DMS53 treated with DMSO at 0.1 percent for 48 hours (cell line): ENCODE measurements around the gene HUS1B.
"Not testable (repeated sequence)": the region's sequence is repeated elsewhere in the genome, so short reads cannot be mapped to it uniquely, and the experiment has no call there.

Source experiments
- DNase-seq: peaks from one replicate; lab custom pipeline; 2025; ENCODE audit not compliant: unreplicated experiment; lab: John Stamatoyannopoulos, UW

HUS1B gene

DNA sequence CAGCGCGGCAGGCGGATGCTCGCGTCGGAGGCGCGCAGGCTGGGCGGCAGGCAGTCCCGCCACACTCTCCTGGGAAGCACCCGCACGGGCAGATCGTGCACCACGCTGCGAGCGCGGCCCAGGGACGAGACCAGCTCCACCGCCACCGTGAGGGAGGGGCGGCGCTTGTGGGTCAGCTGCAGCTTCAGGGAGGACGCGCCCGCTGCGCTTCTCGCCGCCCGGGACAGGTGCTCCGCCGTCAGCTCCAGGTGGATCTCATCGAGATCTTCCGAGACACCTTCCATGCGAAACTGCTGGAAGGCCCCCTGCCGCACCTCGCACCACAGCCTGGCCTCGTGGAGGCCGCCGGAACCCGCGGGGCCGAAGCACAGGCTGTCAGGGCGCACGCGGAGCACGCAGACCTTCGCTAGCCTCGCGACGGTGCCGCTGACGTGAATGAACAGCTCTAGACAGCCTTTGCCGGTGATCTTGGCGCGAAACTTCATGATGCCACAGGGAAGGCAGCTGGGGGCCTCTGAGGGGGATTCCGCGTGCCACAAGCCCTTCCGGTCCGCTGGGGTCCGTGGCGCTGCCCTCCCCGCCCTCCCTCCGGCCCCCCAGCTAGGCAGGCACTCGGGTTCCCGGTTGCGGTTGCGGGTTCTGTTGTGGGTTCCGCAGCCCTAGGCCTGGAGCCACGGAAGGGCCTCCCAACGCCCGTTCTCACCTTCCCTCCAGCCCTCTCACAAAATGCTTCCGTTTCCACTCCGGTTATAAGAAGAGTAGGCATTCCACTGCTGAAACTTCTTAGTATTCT is at the start of gene HUS1B:
HUS1B (minus strand) TSS at position 641 of the 793 bp plus-strand sequence; CDS start at position 485, 156 bp downstream.
- no peak for DNase-seq

DNA sequence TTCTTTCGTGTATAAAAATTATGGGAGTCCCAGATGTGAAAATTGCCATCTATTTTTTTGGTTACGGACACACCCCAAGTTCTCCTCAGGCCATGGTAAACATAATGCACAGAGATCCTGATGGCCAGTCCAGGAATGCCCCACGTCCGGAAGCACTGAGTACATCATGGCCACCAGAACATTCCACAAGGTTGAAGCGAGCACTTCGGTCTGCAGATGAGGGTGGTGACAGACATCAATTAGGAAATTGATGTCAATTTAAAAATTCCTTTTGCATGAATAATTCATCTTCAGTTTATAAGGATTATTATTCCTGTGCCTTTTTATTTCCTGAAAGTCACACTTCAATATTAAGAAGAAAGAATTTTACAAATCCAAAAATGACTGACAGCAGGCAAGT is 49.2 kb upstream of the HUS1B start:
- DNase-seq: no peak

DNA sequence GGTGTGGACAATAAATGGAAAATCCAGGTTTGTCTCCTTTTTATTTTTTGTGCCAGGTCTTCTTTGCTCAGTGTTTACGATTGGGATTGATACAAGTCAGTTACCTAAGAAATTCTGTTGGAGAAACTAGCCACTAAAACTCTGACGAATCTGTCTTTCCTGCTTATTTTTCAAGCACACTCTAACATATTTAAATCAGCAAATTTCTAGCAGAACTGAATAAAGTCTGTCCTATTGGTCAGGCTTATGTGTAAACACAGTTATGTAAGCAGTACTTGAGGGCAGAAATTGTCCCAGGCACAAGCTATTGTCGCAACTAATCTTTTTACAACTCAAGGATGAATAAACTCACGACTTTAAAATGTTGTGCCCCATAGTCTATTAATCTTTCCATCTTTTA is 48.1 kb upstream of the HUS1B start:
- DNase-seq: no peak

DNA sequence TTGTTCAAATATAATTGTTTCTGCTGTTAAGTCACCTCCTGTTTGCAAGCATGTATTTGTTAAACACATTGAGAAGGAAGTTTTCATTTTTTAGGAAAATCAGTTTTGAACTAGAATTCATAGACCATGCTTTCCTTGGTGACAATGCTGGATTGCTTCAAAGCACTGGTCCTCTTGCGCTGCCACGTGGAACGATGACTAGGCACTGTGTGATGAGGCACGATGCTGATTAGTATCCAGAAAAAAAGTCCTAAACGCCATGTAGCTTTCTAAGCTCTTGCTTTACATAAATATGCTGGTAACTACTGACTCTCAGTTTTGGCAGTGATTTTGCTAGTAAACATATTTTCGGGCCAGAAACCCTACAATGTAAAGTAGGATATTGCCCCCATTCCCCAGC is 47.1 kb upstream of the HUS1B start:
- no peak for DNase-seq

DNA sequence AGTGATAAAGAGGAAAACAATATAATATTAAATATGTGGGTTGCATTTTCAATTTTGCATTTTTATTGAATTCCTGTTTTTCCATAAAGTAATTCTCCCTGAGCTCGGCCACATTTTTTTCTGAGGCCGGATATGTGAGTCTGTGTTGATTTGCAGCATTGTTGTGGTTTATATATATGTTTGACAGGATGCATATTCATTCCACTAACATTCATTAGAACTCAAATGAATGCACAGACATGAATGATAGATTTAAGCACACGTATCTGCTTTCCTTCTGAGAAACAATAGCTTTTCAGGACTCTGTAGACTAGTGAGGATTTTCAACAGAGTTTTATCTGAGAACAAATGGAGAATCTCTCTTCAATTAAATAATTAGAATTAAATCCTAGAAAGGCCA is 46.7 kb upstream of the HUS1B start:
- DNase-seq: no peak

DNA sequence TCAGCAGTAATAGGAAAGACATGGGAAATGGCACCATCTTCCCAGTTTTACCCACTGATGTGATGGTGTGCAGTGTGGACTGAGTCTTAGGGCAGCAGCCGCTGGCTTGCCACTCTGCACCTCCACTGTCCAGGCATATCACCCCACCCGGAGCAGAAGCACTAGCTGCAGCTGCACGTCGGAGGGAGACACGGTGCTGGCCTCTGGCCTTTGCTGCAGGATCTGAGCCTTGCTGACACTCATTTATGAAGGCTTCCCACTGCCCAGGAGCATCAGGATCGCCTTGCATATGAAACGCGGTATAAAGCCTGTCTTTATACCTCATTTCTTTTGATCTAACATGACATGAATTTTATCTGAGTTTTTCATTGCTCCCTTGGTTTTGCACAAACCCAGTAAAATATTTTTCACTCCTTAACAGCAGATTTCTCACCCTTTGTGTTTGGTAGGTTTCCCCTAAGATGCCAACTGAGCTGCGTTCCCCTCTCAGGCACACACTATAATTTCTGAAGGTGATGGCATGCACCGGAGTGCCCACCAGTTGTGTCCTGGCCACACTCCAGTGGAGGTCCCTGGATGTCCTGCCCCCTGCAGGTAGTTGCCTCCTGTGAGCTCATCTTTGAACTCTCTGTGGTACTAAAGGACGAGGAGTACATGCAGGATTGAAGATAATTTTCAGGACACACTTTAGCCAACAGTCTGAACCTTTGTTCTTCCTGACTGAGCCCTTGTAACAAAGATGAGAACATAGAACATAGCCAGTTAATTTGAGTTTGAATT is 45.0 kb upstream of the HUS1B start:
- DNase-seq: no peak

DNA sequence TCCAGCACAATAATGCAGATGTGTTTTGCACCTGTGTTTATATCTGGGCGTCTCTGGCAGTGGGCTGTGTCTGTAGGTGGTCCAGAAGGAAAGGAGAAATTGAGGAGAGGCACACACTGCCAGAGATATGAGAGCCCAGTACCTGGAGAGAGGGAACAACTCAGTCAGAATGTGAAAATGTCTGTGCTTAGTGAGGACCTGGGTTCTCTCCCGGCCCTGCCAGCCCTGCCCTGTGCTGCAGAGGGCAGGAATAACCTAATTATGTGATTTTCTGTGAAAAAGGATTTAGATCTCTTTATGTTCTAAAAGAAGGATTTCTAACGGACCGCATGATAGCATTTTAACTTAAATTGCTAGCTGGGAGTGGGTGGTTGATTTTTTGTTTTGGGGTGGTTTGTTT is 44.3 kb upstream of the HUS1B start:
- DNase-seq: no peak

DNA sequence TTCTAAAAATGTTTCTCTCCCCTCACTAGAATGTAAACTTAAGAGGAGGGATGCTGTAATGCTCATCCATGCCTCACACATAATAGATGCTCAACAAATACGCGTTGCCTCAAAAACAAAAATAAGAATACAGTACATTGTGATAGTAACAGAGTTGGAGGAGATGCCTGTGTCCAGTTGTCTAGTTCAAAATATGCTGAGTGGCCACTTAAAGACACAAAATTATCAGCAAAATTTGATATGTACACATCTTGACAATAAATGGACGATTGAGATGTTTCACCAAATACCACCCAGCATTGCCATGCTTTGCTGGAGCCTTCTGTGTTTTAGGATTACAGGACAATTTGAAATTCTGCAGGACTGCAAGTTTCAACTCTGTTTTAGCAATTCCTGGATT is 43.6 kb upstream of the HUS1B start:
- no peak for DNase-seq

DNA sequence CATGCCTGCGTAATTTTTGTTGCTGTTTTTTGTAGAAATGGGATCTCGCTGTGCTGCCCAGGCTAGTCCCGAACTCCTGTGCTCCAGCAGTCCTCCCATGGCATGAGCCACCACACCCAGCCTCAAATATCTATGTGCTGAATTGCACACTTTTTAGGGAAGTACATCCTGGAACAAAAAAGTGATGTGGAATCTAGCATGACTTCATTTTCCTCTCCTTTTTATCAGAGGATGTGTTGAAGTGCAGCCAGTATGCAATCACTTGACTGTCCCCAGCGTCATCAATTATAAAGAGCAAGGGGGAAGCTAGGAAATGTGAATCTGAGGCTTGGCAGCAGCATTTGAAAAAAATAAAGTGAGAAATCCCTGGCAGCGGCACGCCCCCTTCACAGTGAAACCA is 42.4 kb upstream of the HUS1B start:
- no peak for DNase-seq

DNA sequence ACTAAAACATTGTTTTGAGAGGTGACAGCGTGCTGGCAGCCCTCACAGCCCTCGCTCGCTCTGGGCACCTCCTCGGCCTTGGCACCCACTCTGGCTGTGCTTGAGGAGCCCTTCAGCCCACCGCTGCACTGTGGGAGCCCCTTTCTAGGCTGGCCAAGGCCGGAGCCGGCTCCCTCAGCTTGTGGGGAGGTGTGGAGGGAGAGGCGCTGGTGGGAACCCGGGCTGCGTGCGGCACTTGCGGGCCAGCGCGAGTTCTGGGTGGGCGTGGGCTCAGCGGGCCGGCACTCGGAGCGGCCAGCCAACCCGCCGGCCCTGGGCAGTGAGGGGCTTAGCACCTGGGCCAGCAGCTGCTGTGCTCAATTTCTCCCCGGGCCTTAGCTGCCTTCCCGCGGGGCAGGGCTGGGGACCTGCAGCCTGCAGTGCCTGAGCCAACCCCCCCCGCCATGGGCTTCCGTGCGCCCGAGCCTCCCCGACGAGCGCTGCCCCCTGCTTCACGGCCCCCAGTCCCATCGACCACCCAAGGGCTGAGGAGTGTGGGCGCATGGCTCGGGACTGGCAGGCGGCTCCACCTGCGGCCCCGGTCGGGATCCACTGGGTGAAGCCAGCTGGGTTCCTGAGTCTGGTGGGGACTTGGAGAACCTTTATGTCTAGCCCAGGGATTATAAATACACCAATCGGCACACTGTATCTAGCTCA is 37.7 kb upstream of the HUS1B start:
- not testable (repeated sequence) for DNase-seq

DNA sequence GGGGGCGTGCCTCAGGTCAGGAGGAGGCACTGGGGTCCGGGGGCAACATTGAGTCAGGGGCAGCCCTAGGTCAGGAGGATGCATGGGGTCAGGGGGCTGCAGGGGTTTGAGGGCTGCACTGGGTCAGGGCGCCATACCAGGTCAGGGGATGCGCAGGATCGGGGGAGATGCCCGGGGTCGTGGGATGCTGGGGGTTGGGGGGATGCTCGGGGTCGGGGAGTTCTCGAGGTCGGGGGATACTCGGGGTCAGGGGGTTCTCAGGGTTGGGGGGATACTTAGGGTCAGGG is 36.8 kb upstream of the HUS1B start:
- no peak for DNase-seq

DNA sequence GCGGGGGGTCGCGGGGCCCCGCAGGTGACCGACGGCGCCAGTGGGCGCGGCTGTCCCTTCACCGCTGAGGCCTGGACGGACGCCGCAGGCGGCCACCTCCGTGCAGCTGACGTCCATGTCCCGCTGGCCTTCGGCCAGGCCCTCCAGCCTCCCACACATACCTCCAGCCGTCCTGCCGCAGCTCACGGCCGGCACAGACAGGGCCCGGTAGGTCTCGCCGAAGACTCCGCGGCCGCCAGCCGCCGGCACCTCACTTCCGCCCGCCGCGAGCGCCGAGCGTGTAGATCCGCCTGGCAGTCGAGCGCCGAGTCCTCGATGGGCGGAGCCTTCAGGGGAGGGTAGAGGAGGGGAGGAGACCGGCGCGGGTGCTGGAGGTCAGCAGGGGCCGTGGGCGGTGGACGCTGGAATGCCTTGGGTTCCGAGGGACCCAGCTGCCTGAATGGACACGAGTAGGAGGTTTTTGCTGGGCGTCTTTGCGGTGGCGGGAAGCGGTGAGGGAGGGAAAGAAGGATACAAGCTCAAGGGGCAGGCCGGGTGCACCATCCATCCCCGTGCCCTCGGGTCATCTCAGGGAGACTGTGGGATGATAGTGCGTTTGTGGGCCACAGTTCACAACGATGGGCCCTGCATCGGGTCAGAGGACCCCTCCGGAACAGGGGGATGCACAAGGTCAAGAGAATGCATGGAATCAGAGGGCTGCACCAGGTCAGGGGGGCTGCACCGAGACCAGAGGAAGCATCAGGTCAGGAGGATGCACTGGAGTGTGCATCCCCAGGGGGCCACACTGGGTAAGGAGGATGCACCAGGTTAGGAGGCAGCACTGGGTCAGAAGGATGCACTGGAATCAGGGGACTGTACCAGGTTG is 36.2 kb upstream of the HUS1B start, which contains the start of gene EXOC2:
EXOC2 (minus strand) TSS at position 282 of the 865 bp plus-strand sequence. CDS start 55,321 bp downstream, outside the sequence.
- peak; percentile 62 for DNase-seq

DNA sequence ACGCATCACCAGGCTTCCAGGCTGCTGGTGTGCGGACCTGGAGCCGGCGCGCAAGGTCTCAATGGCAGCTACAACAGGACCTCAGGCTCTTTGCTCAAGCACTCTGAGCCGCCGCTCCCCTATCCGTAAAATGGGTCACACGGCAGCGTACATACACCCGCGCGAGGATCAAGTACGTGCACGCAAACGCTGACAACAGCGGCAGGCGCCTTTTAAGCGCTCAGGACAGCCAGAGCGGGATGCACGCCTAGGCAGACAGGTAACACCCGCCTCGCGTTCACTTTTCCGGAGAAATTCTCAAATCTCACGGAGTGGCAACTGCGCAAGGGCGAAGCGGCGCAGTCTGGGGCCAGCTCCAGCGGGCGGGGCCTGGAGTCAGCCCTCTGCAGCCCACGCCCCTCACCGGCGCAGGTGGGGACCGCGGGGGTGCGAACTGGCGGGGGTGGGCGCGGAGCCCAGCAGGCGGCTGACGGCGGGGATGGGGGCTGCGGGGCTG is 35.5 kb upstream of the HUS1B start:
- peak; percentile 35 for DNase-seq

DNA sequence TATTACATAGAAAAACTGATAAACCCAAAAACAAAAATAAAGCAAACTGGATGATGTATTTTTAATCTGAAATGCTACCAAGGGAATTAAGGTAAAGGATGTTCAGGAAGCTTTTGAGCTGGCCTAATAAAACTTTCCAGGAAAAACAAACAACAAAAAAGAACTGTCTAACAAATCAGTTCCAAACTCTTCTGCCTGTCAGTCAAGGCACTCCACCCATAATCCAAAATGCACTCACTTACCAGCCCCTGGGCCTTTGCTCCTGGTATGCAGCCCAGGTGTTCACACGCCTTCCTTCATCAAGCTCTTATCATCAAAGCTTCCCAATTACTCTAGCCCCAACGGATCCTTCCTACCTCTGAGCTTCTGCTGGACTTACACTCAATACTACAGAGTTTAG is 32.3 kb upstream of the HUS1B start:
- no peak for DNase-seq

DNA sequence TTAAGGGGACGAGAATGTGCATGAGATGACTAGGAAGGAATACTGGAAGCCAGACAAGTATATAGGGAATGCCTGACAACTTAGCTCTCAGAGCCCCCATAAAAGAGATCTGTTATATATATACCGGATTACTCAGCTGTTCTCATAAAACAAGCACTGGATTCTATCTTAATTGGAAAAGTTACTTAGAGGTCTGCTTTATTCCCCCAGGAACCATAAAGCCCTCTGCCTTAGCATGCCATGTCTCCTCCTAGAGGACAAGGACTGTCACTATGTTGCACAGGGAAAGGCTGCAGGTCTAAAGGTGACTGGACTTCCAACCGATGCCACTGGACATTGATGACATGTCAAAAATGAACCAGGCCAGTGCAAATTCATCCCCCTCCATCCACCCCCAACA is 29.6 kb upstream of the HUS1B start:
- no peak for DNase-seq

DNA sequence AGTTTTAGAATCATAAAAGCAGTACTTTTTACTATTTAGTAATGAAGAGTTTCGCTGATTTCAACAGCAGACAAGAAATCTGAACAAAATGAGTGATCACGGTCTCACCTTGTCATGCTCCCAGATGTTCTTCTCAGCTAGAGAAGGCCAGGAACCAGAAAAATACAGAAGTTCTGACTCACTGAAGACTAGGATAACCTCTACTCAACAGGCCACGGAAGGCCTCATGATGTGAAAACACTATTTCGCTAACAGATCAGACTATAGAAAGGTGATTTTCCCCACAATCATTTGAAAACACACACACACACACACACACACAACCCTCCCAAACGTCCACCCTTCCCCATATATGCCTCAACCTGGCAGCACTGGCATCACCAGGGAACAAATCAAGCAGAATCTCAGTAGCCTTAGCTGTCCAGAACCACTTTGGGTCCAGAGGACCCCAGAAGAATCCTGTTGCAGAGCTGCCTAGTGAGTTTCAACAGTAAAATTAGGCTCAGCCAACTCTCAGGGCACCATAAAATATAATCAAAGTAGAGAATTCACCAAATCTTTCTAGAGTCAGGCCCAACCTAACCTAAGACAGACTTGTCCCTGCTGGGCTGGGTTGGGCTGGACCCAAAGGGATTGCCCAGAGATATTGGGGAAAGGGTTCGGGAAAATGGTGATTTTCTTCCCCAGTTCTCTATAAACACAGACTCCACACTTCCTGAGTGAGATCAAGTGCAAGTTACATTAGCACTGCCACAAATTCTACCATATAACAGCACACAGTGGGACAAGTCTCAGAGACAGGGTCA is 28.1 kb upstream of the HUS1B start:
- no peak for DNase-seq

DNA sequence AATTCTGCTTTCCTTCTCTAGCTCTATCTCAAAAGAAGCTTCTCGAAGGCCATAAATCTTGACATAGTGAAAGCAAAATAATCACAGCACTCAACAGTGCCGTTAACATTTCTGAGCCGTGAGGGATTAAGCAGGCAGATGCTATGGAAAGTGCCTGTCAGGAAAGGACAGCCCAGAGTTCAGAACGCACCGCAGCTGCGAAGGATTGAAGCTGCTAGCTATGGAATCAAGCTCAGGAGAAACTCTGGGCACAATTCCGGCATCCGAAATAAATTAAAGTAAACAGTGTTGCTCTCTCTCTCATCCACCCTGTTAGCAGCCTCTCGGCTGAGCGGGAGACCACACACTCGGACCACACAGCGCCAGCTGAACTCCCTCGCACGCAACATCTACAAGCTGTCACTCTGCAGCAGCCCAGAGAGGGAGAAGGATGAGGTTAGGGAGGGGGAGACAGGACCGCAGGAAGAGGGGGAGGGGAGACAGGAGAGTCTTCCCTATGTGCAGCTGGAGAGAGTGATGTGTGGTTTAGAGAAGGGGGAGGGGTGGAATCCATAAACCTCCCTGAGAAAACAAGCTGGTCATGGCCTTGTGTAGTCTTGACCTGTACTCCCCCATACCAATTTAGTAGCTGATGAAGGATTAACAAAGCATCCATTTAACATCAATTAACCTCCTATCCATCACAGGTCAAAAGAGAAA is 27.0 kb upstream of the HUS1B start:
- DNase-seq: no peak

DNA sequence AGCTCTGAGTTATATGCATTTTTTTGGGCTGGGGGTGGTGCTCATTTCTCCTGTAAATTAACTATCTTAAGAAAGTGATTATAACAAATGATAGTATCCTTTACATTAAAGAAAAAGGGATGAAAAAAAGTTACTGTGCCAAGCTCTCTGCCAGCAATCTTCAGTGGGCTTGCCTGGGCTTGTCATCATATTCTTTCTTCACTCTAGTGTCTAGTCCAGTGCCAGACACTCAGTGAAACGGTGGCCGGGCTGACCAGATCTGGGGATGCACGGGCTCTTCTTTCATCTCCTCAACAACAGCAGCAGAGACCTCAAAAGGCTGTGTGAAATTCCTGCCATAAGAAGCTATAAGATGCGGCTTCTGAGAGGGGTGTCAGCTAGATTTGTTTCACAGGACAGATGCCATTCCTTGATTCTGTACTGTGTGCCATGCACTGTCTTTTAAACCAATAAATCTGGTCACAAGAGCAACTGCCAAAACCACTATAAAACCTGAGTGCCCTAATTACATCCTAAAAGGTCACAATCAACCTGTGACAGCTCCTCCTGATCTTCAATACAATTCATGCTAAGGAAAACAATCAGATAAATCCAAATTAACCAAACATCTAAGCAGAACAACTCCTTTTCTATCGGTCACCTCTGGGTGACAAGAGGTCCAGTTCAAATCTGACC is 23.9 kb upstream of the HUS1B start:
- no peak for DNase-seq

DNA sequence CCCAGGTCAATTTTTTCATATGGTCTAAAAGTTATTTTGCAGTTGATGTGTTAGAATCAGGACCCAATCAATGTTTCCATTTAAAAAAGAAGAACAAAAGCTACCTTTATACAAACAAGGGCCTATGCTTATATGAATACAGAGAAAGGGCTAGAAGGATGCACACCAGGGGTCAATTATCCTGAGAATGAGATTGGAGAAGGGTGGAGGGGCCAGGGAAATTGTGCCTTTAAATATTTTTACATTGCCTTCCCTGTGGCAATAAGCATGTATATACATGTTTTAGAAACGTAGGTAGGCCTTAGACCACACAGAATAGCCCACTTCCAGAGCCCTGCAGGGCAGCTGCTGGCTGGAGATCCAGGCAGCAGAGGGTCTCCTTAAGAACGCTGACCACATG is 23.4 kb upstream of the HUS1B start:
- DNase-seq: no peak
